ENCODE results near the gene TPCN2. TPM values are rescaled to one million over a fixed set of nuclear protein-coding genes. Genes with fewer than 3 reads are reported as not detected.

TPCN2 gene
- total RNA-seq, 1 experiment from 2014 or later, result 20.6 TPM

GRCh38 chr11:69014898-69015549 lies 33.7 kb upstream of the TPCN2 start:
- Histone ChIP-seq H3K9me3 (ENCODE audit: control insufficient read depth, insufficient read depth, low read depth, low read length) (no peaks in the 10 kb centered on the region), H3K27me3 (ENCODE audit: control insufficient read depth, insufficient read depth, low read length) (no peaks in the 10 kb centered on the region), H3K36me3 (ENCODE audit: control insufficient read depth, insufficient read depth, low read length) (no peaks in the 10 kb centered on the region), H3K27ac (ENCODE audit: low read length) (no peak overlapping the region), H3K4me1 (ENCODE audit: control insufficient read depth, insufficient read depth, low read length) (peaks cover 23% of the 10 kb centered on the region), H3K4me3 (ENCODE audit: low read depth in 2 of 2, low read length in 2 of 2) (no peak overlapping the region)
- intact Hi-C loops (cut with micrococcal nuclease; ENCODE audit: unreplicated experiment), result no loop called here
- ATAC-seq (no peak), DNase-seq (ENCODE audit: low read depth, low spot score) (no peak)
- ChIA-PET CTCF (interaction anchor here (0.6 kb wide), 1 partner anchor 1857 kb away, joined by 5 read pairs; no protein-coding TSS in a partner anchor), POLR2A (no interaction called here)
- in situ Hi-C loops (cut with HindIII; ENCODE audit: low pct_unique_long_range_greater_than_20kb, low sequenced_read_pairs), result no loop called here
- no TSS peak for BruUV-seq (replicated peaks)
- TF ChIP-seq CTCF (IDR thresholded peaks at IDR 0.05), result no peak
- TF ChIP-seq SIN3A (IDR thresholded peaks at IDR 0.05; ENCODE audit: borderline replicate concordance, insufficient read depth, low read depth, low read length), result no peak
- no peak for TF ChIP-seq REST (IDR thresholded peaks at IDR 0.05; ENCODE audit: insufficient read depth in 1 of 2, low read depth in 2 of 2, low read length in 1 of 2)
- no peak for TF ChIP-seq POLR2AphosphoS5 (IDR thresholded peaks at IDR 0.05; ENCODE audit: low read depth, low read length)
- no peak for TF ChIP-seq TCF7L2 (IDR thresholded peaks at IDR 0.05; ENCODE audit: low read depth, low read length)

- no TSS peak for BruUV-seq (replicated peaks)
- POLR2A ChIA-PET, result interaction anchor here (0.7 kb wide), 1 partner anchor 68 kb away, joined by 3 read pairs; no protein-coding TSS in a partner anchor
These were observed 30.8 kb upstream of the TPCN2 start for GRCh38 chr11:69017951-69018350.

More at GRCh38 chr11:69017951-69018350, 30.8 kb upstream of the TPCN2 start:
- no peak overlapping the region for H3K4me3 ChIP-seq (ENCODE audit: low read depth in 2 of 2, low read length in 2 of 2)
- H3K9me3 ChIP-seq (ENCODE audit: control insufficient read depth, insufficient read depth, low read depth, low read length), result no peaks in the 10 kb centered on the region
- peaks cover 12% of the 10 kb centered on the region for H3K4me1 ChIP-seq (ENCODE audit: control insufficient read depth, insufficient read depth, low read length)
- intact Hi-C loops (cut with micrococcal nuclease; ENCODE audit: unreplicated experiment), result no loop called here
- DNase-seq (ENCODE audit: low read depth, low spot score) (no peak), ATAC-seq (no peak)
- no peaks in the 10 kb centered on the region for H3K36me3 ChIP-seq (ENCODE audit: control insufficient read depth, insufficient read depth, low read length)
- in situ Hi-C loops (cut with HindIII; ENCODE audit: low pct_unique_long_range_greater_than_20kb, low sequenced_read_pairs), result no loop called here
- CTCF ChIA-PET, result no interaction called here
- H3K27ac ChIP-seq (ENCODE audit: low read length), result no peak overlapping the region
- no peaks in the 10 kb centered on the region for H3K27me3 ChIP-seq (ENCODE audit: control insufficient read depth, insufficient read depth, low read length)
- TF ChIP-seq REST (IDR thresholded peaks at IDR 0.05; ENCODE audit: insufficient read depth in 1 of 2, low read depth in 2 of 2, low read length in 1 of 2) (no peak), POLR2AphosphoS5 (IDR thresholded peaks at IDR 0.05; ENCODE audit: low read depth, low read length) (no peak), CTCF (IDR thresholded peaks at IDR 0.05) (no peak), SIN3A (IDR thresholded peaks at IDR 0.05; ENCODE audit: borderline replicate concordance, insufficient read depth, low read depth, low read length) (no peak), TCF7L2 (IDR thresholded peaks at IDR 0.05; ENCODE audit: low read depth, low read length) (no peak)
